HG02885 (cell line): ENCODE measurements around the gene KLC4.
A peak's percentile ranks its signal among the peaks of the same experiment; 100 is the strongest.
"Not testable (repeated sequence)": the region's sequence is repeated elsewhere in the genome, so short reads cannot be mapped to it uniquely, and the experiment has no call there.

Experiments
- ATAC-seq: cut with Tn5 transposase; IDR thresholded peaks from one replicate; pipeline ENCODE4 v1.9.1; 2021; ENCODE audit warnings: mild to moderate bottlenecking; ENCODE audit not compliant: unreplicated experiment, poor library complexity

Gene KLC4

GRCh38 chr6:43035495-43036194, 23.8 kb upstream of the KLC4 start:
- no peak for ATAC-seq

- ATAC-seq = no peak
Observed at GRCh38 chr6:43036712-43037111, 22.7 kb upstream of the KLC4 start.

GRCh38 chr6:43037197-43037596, 22.2 kb upstream of the KLC4 start:
- no peak for ATAC-seq

- no peak for ATAC-seq
Observed at GRCh38 chr6:43037706-43038105, 21.7 kb upstream of the KLC4 start.

- ATAC-seq = no peak
Observed at GRCh38 chr6:43038727-43039126, 20.7 kb upstream of the KLC4 start.

- ATAC-seq = no peak
Observed at GRCh38 chr6:43040542-43041257, 18.7 kb upstream of the KLC4 start.

- not testable (repeated sequence) for ATAC-seq
Observed at GRCh38 chr6:43041475-43041874, 18.0 kb upstream of the KLC4 start.

- ATAC-seq = no peak
Observed at GRCh38 chr6:43043310-43043709, 16.1 kb upstream of the KLC4 start.

- no peak for ATAC-seq
Observed at GRCh38 chr6:43045371-43045930, 14.0 kb upstream of the KLC4 start.

GRCh38 chr6:43047998-43048397, 11.4 kb upstream of the KLC4 start:
- ATAC-seq = no peak

- ATAC-seq = no peak
Observed at GRCh38 chr6:43050981-43051380, 8.4 kb upstream of the KLC4 start.

GRCh38 chr6:43052225-43052841, 7.1 kb upstream of the KLC4 start:
- ATAC-seq = no peak

GRCh38 chr6:43052842-43053544, 6.4 kb upstream of the KLC4 start:
- peak; percentile 19 for ATAC-seq

GRCh38 chr6:43053545-43054205, 5.8 kb upstream of the KLC4 start, which contains the start of gene CUL7:
CUL7 (minus strand) TSS chr6:43053851; CDS start chr6:43052788, 1,063 bp downstream.
- ATAC-seq = peak; percentile 92

GRCh38 chr6:43054206-43054943, 5.1 kb upstream of the KLC4 start:
- no peak for ATAC-seq

GRCh38 chr6:43055966-43056365, 3.5 kb upstream of the KLC4 start:
- no peak for ATAC-seq

GRCh38 chr6:43058531-43058930, 900 bp upstream of the KLC4 start:
- no peak for ATAC-seq

- no peak for ATAC-seq
Observed at GRCh38 chr6:43060034-43060754, 763 bp downstream of the KLC4 start.
